Cardiac septum (tissue), 1 donor: ENCODE measurements around the gene PARD3. TPM values are rescaled to one million over a fixed set of nuclear protein-coding genes. Genes with fewer than 3 reads are reported as not detected.

Experiments
- DNase-seq: peaks from one replicate; pipeline ENCODE4 v3.0.0-alpha.2; 2020; ENCODE audit warnings: low spot score
- intact Hi-C: fragments of 100-400 bp; cut with DNase I; formaldehyde crosslinking; loops from one replicate; pipeline ENCODE4 v1.14.0; 2022
- total RNA-seq: library from RNA; stranded (reverse); fragmentation: NEBNext Ultra II Directional; extraction: Animal tissue kit (Norgen Biotek cat#: 25700); gene quantifications from one replicate; pipeline ENCODE4 v1.2.1, GENCODE V29; 2021
- donor health status: DM: no; HTN: no; CAD: no.

PARD3 gene
- total RNA-seq, 1 donor from 2014 or later: 36.7 TPM

- no peak for DNase-seq
- intact Hi-C loops: loop anchor here (10.0 kb wide), 1 partner anchor 1188 kb away; the partner anchor contains the start of gene NRP1
These were observed 292.6 kb downstream of the PARD3 start for GRCh38 chr10:34522546-34522945.

- intact Hi-C loops: loop anchor here (10.0 kb wide), 1 partner anchor 1186 kb away; the partner anchor contains the start of gene NRP1
- DNase-seq: no peak
These were observed 294.6 kb downstream of the PARD3 start for GRCh38 chr10:34520510-34520909.

- intact Hi-C loops: loop anchor here (10.0 kb wide), 1 partner anchor 1185 kb away; the partner anchor contains the start of gene NRP1
- no peak for DNase-seq
These were observed 295.0 kb downstream of the PARD3 start for GRCh38 chr10:34520084-34520483.

GRCh38 chr10:34514290-34514689 is 300.8 kb downstream of the PARD3 start:
- intact Hi-C loops: no loop called here
- no peak for DNase-seq

GRCh38 chr10:34513636-34514035 is 301.5 kb downstream of the PARD3 start:
- DNase-seq: no peak
- intact Hi-C loops: no loop called here

- intact Hi-C loops: no loop called here
- no peak for DNase-seq
These were observed 307.9 kb downstream of the PARD3 start for GRCh38 chr10:34507217-34507616.

GRCh38 chr10:34506786-34507185 is 308.3 kb downstream of the PARD3 start:
- intact Hi-C loops: no loop called here
- DNase-seq: no peak

GRCh38 chr10:34505338-34505737 is 309.8 kb downstream of the PARD3 start:
- intact Hi-C loops: no loop called here
- DNase-seq: no peak

- intact Hi-C loops: no loop called here
- DNase-seq: no peak
These were observed 310.6 kb downstream of the PARD3 start for GRCh38 chr10:34504534-34504933.

GRCh38 chr10:34503704-34504103 is 311.4 kb downstream of the PARD3 start:
- no peak for DNase-seq
- intact Hi-C loops: no loop called here

- DNase-seq: no peak
- intact Hi-C loops: no loop called here
These were observed 315.4 kb downstream of the PARD3 start for GRCh38 chr10:34499612-34500279.

GRCh38 chr10:34498821-34499220 is 316.3 kb downstream of the PARD3 start:
- intact Hi-C loops: no loop called here
- no peak for DNase-seq

GRCh38 chr10:34495938-34496337 is 319.2 kb downstream of the PARD3 start:
- intact Hi-C loops: no loop called here
- DNase-seq: no peak

- intact Hi-C loops: no loop called here
- DNase-seq: no peak
These were observed 321.1 kb downstream of the PARD3 start for GRCh38 chr10:34494012-34494411.

- DNase-seq: no peak
- intact Hi-C loops: no loop called here
These were observed 323.0 kb downstream of the PARD3 start for GRCh38 chr10:34492081-34492480.

- intact Hi-C loops: no loop called here
- DNase-seq: no peak
These were observed 323.4 kb downstream of the PARD3 start for GRCh38 chr10:34491678-34492077.

- DNase-seq: no peak
- intact Hi-C loops: no loop called here
These were observed 324.9 kb downstream of the PARD3 start for GRCh38 chr10:34489973-34490745.

GRCh38 chr10:34489411-34489810 is 325.7 kb downstream of the PARD3 start:
- intact Hi-C loops: no loop called here
- no peak for DNase-seq

- intact Hi-C loops: no loop called here
- no peak for DNase-seq
These were observed 326.5 kb downstream of the PARD3 start for GRCh38 chr10:34488476-34489130.

- intact Hi-C loops: no loop called here
- DNase-seq: no peak
These were observed 329.1 kb downstream of the PARD3 start for GRCh38 chr10:34486008-34486407.

GRCh38 chr10:34484164-34484563 is 330.9 kb downstream of the PARD3 start:
- no peak for DNase-seq
- intact Hi-C loops: no loop called here
